ENCODE results near the gene ODAD3.
"Not testable (repeated sequence)": the region's sequence is repeated elsewhere in the genome, so short reads cannot be mapped to it uniquely, and the experiment has no call there.

The ODAD3 gene

GRCh38 chr19:11435833-11436313 is 952 bp upstream of the ODAD3 start:
- peaks cover 10% of the 10 kb centered on the region; the same call in 1 of the 2 replicates for H3K36me3 ChIP-seq (ENCODE audit: insufficient read depth, low read length)
- H3K9me3 ChIP-seq (ENCODE audit: control insufficient read depth, insufficient read depth, low read length) = no peaks in the 10 kb centered on the region
- peak overlapping the region; percentile 86 for H3K9ac ChIP-seq (ENCODE audit: low read depth, low read length)
- peaks cover 4% of the 10 kb centered on the region; the same call in 1 of the 2 replicates for H3K4me1 ChIP-seq (ENCODE audit: insufficient read depth, low read length)

GRCh38 chr19:11434703-11435056 is 241 bp downstream of the ODAD3 start:
- Histone ChIP-seq H3K36me3 (ENCODE audit: insufficient read depth, low read length) (peaks cover 10% of the 10 kb centered on the region; the same call in 1 of the 2 replicates), H3K9me3 (ENCODE audit: control insufficient read depth, insufficient read depth, low read length) (no peaks in the 10 kb centered on the region), H3K4me1 (ENCODE audit: insufficient read depth, low read length) (peaks cover 4% of the 10 kb centered on the region; the same call in 1 of the 2 replicates), H3K9ac (ENCODE audit: low read depth, low read length) (peak overlapping the region; percentile 48)

- H3K9me3 ChIP-seq (ENCODE audit: control insufficient read depth, insufficient read depth, low read length); H3K4me1 ChIP-seq (ENCODE audit: insufficient read depth, low read length); H3K9ac ChIP-seq (ENCODE audit: low read depth, low read length); H3K36me3 ChIP-seq (ENCODE audit: insufficient read depth, low read length): not testable (repeated sequence)
Measured at GRCh38 chr19:11433526-11433925, 1.4 kb downstream of the ODAD3 start.

GRCh38 chr19:11426656-11427055 is 8.3 kb downstream of the ODAD3 start:
- H3K9me3 ChIP-seq (ENCODE audit: control insufficient read depth, insufficient read depth, low read length) = no peaks in the 10 kb centered on the region
- H3K36me3 ChIP-seq (ENCODE audit: insufficient read depth, low read length) = no peaks in the 10 kb centered on the region
- H3K4me1 ChIP-seq (ENCODE audit: insufficient read depth, low read length) = no peaks in the 10 kb centered on the region
- no peak overlapping the region for H3K9ac ChIP-seq (ENCODE audit: low read depth, low read length)

GRCh38 chr19:11425719-11426457 is 9.0 kb downstream of the ODAD3 start:
- Histone ChIP-seq H3K9ac (ENCODE audit: low read depth, low read length) (no peak overlapping the region), H3K9me3 (ENCODE audit: control insufficient read depth, insufficient read depth, low read length) (no peaks in the 10 kb centered on the region), H3K4me1 (ENCODE audit: insufficient read depth, low read length) (no peaks in the 10 kb centered on the region), H3K36me3 (ENCODE audit: insufficient read depth, low read length) (no peaks in the 10 kb centered on the region)

- Histone ChIP-seq H3K9ac (ENCODE audit: low read depth, low read length) (no peak overlapping the region; the same call in 1 of the 2 replicates), H3K4me1 (ENCODE audit: insufficient read depth, low read length) (peaks cover 8% of the 10 kb centered on the region; the same call in 1 of the 2 replicates), H3K36me3 (ENCODE audit: insufficient read depth, low read length) (no peaks in the 10 kb centered on the region), H3K9me3 (ENCODE audit: control insufficient read depth, insufficient read depth, low read length) (no peaks in the 10 kb centered on the region)
Measured at GRCh38 chr19:11423791-11424181, 11.1 kb downstream of the ODAD3 start.

- no peaks in the 10 kb centered on the region for H3K9me3 ChIP-seq (ENCODE audit: control insufficient read depth, insufficient read depth, low read length)
- no peaks in the 10 kb centered on the region for H3K36me3 ChIP-seq (ENCODE audit: insufficient read depth, low read length)
- H3K4me1 ChIP-seq (ENCODE audit: insufficient read depth, low read length) = peaks cover 8% of the 10 kb centered on the region; the same call in 1 of the 2 replicates
- peak overlapping the region; percentile 37; the same call in 1 of the 2 replicates for H3K9ac ChIP-seq (ENCODE audit: low read depth, low read length)
Measured at GRCh38 chr19:11423164-11423790, 11.6 kb downstream of the ODAD3 start.

GRCh38 chr19:11422163-11423065 is 12.5 kb downstream of the ODAD3 start:
- Histone ChIP-seq H3K9ac (ENCODE audit: low read depth, low read length) (peak overlapping the region; percentile 47; the same call in 1 of the 2 replicates), H3K36me3 (ENCODE audit: insufficient read depth, low read length) (no peaks in the 10 kb centered on the region), H3K4me1 (ENCODE audit: insufficient read depth, low read length) (peaks cover 8% of the 10 kb centered on the region; the same call in 1 of the 2 replicates)

GRCh38 chr19:11421371-11422098 is 13.4 kb downstream of the ODAD3 start:
- Histone ChIP-seq H3K4me1 (ENCODE audit: insufficient read depth, low read length) (peaks cover 8% of the 10 kb centered on the region; the same call in 1 of the 2 replicates), H3K9me3 (ENCODE audit: control insufficient read depth, insufficient read depth, low read length) (no peaks in the 10 kb centered on the region), H3K36me3 (ENCODE audit: insufficient read depth, low read length) (no peaks in the 10 kb centered on the region), H3K9ac (ENCODE audit: low read depth, low read length) (peak overlapping the region; percentile 47; the same call in 1 of the 2 replicates)

More at GRCh38 chr19:11422163-11423065, 12.5 kb downstream of the ODAD3 start:
- no peaks in the 10 kb centered on the region for H3K9me3 ChIP-seq (ENCODE audit: control insufficient read depth, insufficient read depth, low read length)

- no peaks in the 10 kb centered on the region for H3K36me3 ChIP-seq (ENCODE audit: insufficient read depth, low read length)
- peaks cover 8% of the 10 kb centered on the region; the same call in 1 of the 2 replicates for H3K4me1 ChIP-seq (ENCODE audit: insufficient read depth, low read length)
- peak overlapping the region; percentile 47; the same call in 1 of the 2 replicates for H3K9ac ChIP-seq (ENCODE audit: low read depth, low read length)
- no peaks in the 10 kb centered on the region for H3K9me3 ChIP-seq (ENCODE audit: control insufficient read depth, insufficient read depth, low read length)
Measured at GRCh38 chr19:11420429-11421370, 14.2 kb downstream of the ODAD3 start.

GRCh38 chr19:11418549-11419506 is 16.1 kb downstream of the ODAD3 start, which contains the start of gene RGL3:
Gene RGL3, minus strand, starts transcription at chr19:11419314. Its CDS starts 36 bp downstream, at chr19:11419278.
- Histone ChIP-seq H3K36me3 (ENCODE audit: insufficient read depth, low read length) (no peaks in the 10 kb centered on the region), H3K9ac (ENCODE audit: low read depth, low read length) (peak within 1 kb of the TSS; percentile 76), H3K4me1 (ENCODE audit: insufficient read depth, low read length) (peaks cover 8% of the 10 kb centered on the region; the same call in 1 of the 2 replicates), H3K9me3 (ENCODE audit: control insufficient read depth, insufficient read depth, low read length) (no peaks in the 10 kb centered on the region)

GRCh38 chr19:11418094-11418548 is 16.8 kb downstream of the ODAD3 start:
- Histone ChIP-seq H3K9ac (ENCODE audit: low read depth, low read length) (peak overlapping the region; percentile 76; the same call in 1 of the 2 replicates), H3K4me1 (ENCODE audit: insufficient read depth, low read length) (peaks cover 8% of the 10 kb centered on the region; the same call in 1 of the 2 replicates), H3K9me3 (ENCODE audit: control insufficient read depth, insufficient read depth, low read length) (no peaks in the 10 kb centered on the region), H3K36me3 (ENCODE audit: insufficient read depth, low read length) (no peaks in the 10 kb centered on the region)
